VCaP (cell line): ENCODE measurements around the gene SLC39A10.

ENCODE experiments used
- H3K27ac ChIP-seq: fragments of 450-650 bp; 2 replicates; pipeline ENCODE4 v1.5.1; 2017
- TF ChIP-seq, protein P1 (sequence below): fragments of 450-650 bp; conservative IDR thresholded peaks from 2 replicates; pipeline ENCODE4 v1.5.1; 2017; ENCODE audit warnings: mild to moderate bottlenecking, moderate library complexity

SLC39A10 gene

DNA sequence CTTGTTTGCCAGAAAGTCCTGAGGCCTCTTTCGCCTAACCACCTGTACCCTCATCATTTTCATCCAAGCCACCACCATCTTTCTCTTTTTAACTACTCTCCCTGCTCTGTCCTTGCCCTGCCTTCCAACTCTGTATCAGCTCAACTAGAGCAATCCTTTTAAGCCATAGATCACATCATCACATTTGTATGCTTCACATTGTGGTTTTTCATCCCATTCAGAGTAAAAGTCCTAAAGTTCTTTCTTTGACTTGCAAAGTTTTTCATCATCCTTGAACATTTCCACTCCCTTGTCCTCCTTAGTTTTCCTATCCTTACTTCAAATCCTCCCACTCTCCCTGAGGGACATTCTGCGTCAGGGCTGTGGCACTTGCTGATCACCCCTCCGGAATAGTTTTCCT is 73.9 kb downstream of the SLC39A10 start:
- TF ChIP-seq, protein P1, sequence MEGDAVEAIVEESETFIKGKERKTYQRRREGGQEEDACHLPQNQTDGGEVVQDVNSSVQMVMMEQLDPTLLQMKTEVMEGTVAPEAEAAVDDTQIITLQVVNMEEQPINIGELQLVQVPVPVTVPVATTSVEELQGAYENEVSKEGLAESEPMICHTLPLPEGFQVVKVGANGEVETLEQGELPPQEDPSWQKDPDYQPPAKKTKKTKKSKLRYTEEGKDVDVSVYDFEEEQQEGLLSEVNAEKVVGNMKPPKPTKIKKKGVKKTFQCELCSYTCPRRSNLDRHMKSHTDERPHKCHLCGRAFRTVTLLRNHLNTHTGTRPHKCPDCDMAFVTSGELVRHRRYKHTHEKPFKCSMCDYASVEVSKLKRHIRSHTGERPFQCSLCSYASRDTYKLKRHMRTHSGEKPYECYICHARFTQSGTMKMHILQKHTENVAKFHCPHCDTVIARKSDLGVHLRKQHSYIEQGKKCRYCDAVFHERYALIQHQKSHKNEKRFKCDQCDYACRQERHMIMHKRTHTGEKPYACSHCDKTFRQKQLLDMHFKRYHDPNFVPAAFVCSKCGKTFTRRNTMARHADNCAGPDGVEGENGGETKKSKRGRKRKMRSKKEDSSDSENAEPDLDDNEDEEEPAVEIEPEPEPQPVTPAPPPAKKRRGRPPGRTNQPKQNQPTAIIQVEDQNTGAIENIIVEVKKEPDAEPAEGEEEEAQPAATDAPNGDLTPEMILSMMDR = no peak
- H3K27ac ChIP-seq = no peak overlapping the region

DNA sequence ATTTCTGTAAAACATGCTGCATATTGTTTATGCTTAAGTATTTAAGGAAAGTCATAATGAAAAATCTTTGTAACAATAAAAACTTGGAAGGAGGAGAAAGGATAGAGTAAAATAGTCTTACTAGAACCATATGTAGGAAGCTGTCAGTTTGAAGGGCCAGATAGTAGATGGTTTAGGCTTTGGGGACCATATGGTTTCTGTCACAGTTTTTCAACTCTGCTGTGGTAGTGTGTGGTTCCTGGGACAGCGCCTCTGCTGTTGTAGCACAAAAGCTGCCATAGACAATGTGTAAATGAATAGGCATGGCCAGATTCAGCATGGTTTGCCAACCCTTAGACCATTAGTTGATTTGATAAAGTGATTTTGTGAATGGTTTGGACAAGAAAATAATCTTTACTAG is 75.5 kb downstream of the SLC39A10 start:
- no peak overlapping the region for H3K27ac ChIP-seq
- TF ChIP-seq, protein P1 = no peak

DNA sequence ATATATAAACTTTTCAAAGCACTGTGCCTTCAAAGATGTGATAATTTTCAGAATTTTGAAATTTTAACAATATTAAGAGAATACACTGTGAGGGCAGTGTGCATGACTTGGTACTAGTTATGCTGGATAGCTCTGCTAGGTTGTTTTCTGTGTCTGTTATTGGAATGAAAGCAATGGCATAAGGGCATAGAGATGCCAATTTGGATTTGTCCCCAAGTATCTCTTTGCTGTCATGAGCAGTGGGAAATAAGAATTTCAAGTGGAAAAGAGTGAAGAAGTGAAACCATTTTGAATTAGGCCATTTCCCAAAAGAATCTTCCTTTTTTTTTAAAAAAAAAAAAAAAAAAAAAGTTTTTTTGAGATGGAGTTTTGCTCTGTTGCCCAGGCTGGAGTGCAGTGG is 76.8 kb downstream of the SLC39A10 start:
- TF ChIP-seq, protein P1 = no peak
- H3K27ac ChIP-seq = no peak overlapping the region

DNA sequence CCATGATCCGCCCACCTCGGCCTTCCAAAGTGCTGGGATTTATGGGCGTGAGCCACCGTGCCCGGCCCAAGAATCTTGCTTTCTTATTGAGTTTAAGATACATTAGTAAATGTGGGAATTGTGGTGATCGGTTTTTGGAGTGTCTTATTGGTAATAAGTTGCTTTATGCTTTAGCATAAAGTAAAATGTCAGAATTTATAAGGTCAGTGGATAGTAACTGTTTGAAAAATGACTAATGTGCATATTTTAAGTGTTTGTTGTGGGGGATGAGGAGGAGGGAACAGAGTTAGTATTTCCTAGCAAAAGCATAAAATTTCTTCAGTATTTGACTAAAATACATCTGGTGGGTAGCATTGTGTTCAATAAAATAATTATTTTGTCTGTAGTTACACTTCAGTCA is 77.4 kb downstream of the SLC39A10 start:
- TF ChIP-seq, protein P1 = no peak
- H3K27ac ChIP-seq = no peak overlapping the region

DNA sequence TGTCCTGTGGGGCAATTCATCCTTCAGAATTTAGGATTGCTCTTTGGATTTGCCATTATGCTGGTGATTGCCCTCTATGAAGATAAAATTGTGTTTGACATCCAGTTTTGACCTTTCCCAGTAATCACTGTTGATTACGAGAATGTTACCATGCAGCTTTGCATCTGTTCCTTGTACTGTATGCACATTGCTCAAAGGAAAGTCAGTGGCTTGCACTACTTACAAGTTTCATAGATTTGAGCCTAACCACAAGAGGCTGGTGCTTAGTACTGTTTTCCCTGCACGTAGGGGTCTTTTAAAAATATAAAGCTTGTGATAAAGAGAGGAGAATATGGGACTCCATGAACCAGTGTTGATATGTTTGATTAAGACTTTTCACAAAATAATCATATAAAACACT is 77.9 kb downstream of the SLC39A10 start:
- H3K27ac ChIP-seq = no peak overlapping the region
- TF ChIP-seq, protein P1 = no peak

DNA sequence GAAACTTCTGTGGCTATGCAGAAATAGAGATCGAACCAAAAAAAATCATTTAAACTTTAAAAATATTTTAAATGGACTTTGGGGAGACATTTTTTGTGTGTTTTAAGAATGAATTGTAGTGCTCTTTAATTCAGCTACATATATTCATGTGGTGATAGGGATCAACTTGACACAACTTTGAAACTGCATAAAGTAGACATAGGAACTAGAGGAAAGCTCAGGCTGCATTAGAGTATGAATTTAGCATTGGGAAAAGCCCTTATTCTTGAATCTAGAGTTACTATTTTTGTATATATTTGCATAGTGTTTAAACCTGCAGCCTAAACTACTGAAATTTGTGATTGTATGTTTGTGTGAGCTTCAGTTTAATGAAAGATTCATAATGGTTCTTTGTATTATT is 78.3 kb downstream of the SLC39A10 start:
- TF ChIP-seq, protein P1 = no peak

DNA sequence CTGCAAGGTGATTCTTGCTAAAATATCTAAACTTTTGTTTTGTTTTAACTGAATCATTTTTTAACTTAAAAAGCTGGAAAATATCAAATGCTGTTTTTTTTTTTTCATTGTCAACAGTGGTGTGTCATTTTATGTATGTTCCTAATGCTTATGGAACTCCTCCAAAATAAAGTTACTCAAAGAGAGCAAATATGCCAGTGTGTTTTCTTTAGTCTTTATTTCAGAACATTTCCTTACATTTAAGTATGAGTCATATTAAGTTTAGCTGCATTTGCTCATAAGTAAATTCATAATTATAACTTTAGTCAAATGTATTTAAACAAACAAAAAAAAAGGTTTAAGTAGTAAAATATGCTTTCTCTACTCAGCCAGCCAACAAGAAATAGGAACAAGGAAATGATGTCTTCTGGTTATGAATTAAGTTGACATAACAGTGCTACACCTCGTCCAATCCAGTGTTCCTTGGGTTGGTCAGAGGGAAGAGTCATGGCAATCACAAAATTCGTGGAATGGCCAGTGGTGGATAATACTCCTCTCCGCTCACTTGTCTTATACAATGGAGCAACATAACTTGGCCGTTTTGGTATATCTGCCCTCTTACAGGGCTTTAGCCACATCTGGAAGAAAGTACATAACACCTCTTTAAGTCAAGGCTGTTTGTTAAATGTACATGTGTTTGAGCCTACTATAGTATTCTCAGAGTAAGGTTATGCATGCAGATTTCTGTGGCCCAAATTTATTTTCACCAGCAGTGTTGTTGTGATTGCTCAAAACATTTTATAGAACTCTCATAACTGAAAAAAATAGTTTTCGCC is 80.7 kb downstream of the SLC39A10 start:
- TF ChIP-seq, protein P1 = no peak
- H3K27ac ChIP-seq = no peak overlapping the region

More for the DNA sequence above, 78.3 kb downstream of the SLC39A10 start:
- H3K27ac ChIP-seq = no peak overlapping the region
